Measurements from ENCODE around the gene XRCC3. TPM values are rescaled to one million over a fixed set of nuclear protein-coding genes. Genes with fewer than 3 reads are reported as not detected.

The XRCC3 gene
- total RNA-seq, 4 donors from 2014 or later, result 9.5 to 14.7 (median 12.3) TPM

DNA sequence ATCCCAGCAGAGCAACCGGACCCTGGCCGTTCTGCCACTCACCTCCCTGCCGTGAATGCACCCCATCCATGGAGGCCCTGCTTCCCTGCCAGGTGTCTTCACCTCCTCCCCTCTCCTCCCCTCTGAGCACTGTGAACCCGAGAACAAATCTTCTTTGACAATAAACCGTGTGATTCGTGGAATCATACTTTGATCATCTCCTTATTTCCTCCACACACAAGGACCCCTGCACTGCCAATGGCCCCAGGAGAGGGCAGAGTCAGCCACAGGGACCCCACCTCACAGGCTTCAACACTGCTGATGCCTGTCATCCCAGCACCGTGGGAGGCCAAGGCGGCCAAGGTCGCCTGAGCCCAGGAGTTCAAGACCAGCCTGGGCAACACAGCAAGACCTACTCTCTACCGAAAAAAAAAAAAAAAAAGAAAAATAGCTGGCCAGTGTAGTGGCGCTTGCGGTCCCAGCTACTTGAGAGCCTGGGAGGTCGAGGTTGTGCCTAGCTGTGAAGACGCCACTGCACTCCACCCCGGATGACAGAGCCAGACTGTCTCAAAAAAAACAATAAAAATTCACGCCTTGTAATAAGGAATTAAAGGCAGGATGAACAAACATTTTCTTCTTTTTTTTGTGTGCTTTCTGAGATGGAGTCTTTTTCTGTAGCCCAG lies 1.1 kb downstream of the XRCC3 start:
- intact Hi-C loops (cut with DNase I; ENCODE audit: low total_unique reads), result no loop called here
- H3K4me3 ChIP-seq (ENCODE audit: low read depth, poor library complexity, severe bottlenecking), result no peak overlapping the region
- no peak for DNase-seq (ENCODE audit: low spot score in 2 of 2)
- 58 to 59% methylated on average over 16 of the region's 16 CpGs for WGBS, 2 donors
- TF ChIP-seq CTCF (IDR thresholded peaks at IDR 0.05), result no peak
- TF ChIP-seq POLR2A (IDR thresholded peaks at IDR 0.05), result no peak

DNA sequence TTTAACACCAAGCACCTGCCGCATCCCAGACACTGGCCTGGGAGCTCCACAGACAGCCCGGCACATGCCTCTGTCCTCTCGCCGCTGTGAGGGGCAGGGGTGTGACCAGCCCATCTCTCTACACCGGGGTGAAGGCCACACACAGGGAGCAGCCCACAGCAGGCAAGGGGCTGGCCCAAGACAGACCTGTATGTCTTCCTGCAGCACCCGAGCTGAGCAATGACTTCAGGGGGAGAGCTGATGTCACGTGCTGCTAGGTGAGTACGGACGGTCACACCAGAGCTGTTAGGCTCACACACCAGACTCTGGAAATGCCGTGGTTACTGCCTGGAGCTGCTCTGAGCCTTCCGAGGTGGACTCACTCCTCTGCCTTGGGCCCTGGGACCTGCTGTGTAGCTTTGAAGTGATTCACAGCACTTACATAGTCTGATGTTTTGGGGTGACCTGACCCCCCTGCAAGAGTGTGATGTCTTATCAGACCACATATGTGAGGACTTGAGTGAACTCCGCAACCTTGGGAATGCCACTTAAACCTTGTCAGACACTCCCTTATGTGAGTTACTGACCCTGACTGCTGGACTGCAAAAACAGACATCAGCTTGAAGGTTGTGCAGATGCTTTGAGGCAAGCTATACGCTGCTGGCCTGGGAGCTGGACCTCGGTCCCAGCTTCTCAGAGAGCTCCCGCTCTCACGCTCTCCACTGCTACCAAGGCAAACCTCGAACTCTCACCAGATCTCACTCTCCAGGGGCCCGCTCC lies 1.8 kb downstream of the XRCC3 start:
- H3K4me3 ChIP-seq (ENCODE audit: low read depth, poor library complexity, severe bottlenecking), result no peak overlapping the region
- TF ChIP-seq CTCF (IDR thresholded peaks at IDR 0.05) (no peak), POLR2A (IDR thresholded peaks at IDR 0.05) (no peak)
- intact Hi-C loops (cut with DNase I; ENCODE audit: low total_unique reads), result no loop called here
- 83 to 89% methylated on average over 14 to 18 of the region's 18 CpGs for WGBS, 2 donors
- DNase-seq (ENCODE audit: low spot score in 2 of 2), result no peak

GRCh38 chr14:103712633-103713247 lies 2.5 kb downstream of the XRCC3 start:
- no peak overlapping the region for H3K4me3 ChIP-seq (ENCODE audit: low read depth, poor library complexity, severe bottlenecking)
- WGBS, 2 donors, result 53 to 65% methylated on average over 21 to 24 of the region's 24 CpGs
- TF ChIP-seq CTCF (IDR thresholded peaks at IDR 0.05), result no peak
- no peak for TF ChIP-seq POLR2A (IDR thresholded peaks at IDR 0.05)
- no peak for DNase-seq (ENCODE audit: low spot score in 2 of 2)
- intact Hi-C loops (cut with DNase I; ENCODE audit: low total_unique reads), result no loop called here

DNA sequence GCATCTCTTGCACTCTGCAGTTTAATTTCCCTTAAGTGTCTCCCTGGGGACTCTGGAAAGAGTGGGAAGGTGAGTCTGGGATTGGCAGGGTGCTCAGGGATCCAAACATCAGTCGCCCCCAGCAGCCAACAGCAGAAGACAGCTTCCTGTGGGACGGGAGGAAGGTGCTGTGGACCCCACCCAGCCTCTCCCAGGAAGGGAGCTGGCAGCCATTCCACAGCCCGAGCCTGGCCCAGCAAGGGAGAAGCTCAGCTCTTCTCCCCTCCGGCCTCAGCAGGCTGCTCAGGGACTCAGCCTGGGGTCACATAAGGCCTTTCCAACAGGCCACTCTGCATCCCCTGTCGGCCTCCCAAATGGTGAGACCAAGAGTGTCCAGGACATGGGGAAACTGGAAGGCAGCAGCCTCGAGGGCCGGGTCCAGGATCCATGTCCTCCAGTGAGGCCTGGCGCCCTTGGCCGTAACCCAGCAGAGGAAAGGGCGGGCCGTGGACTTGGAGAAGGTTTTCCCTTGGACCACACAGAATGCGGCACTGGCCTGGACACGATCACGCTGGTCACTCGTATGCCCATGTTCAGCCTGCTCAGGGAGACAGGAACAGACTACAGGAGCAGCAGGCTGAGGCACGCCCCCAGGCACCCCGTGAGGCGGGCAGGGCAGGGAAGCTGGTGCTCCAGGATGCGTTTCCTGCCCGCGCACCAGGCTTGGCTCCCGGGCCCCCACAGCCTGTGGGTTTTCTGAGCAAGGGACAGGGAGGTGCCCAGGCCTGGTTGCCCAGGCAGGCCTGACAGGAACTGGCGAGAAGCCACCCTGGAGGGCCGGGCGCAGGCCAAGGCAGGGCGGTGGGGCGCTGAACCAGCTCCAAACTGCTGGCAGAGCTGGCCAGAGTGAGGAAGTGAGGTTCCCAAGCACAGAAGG lies 3.5 kb downstream of the XRCC3 start:
- no peak overlapping the region for H3K4me3 ChIP-seq (ENCODE audit: low read depth, poor library complexity, severe bottlenecking)
- TF ChIP-seq POLR2A (IDR thresholded peaks at IDR 0.05) (no peak), CTCF (IDR thresholded peaks at IDR 0.05) (no peak)
- no peak for DNase-seq (ENCODE audit: low spot score in 2 of 2)
- 25% methylated on average over 9 to 23 of the region's 27 CpGs for WGBS, 2 donors
- intact Hi-C loops (cut with DNase I; ENCODE audit: low total_unique reads), result no loop called here

- no peak for TF ChIP-seq POLR2A (IDR thresholded peaks at IDR 0.05)
- TF ChIP-seq CTCF (IDR thresholded peaks at IDR 0.05), result no peak
- WGBS, 2 donors, result 41 to 50% methylated on average over 9 of the region's 9 CpGs
- DNase-seq (ENCODE audit: low spot score in 2 of 2), result no peak
- no peak overlapping the region for H3K4me3 ChIP-seq (ENCODE audit: low read depth, poor library complexity, severe bottlenecking)
- intact Hi-C loops (cut with DNase I; ENCODE audit: low total_unique reads), result no loop called here
Measured at GRCh38 chr14:103710771-103711377, 4.4 kb downstream of the XRCC3 start.

Measured in lower leg skin (tissue), 4 donors.